HG03066 (cell line): Measurements from ENCODE around the gene ZDHHC8.

Experiments
- ATAC-seq: cut with Tn5 transposase; IDR thresholded peaks from one replicate; pipeline ENCODE4 v1.9.1; 2021; ENCODE audit warnings: low read depth; ENCODE audit not compliant: unreplicated experiment

Gene ZDHHC8

GRCh38 chr22:20131597-20131858 is at the start of gene ZDHHC8:
Gene ZDHHC8 (plus strand): TSS chr22:20131804. CDS start chr22:20131948, 144 bp downstream.
- ATAC-seq = peak; percentile 64

GRCh38 chr22:20083157-20083890 is 48.3 kb upstream of the ZDHHC8 start:
- ATAC-seq = no peak

GRCh38 chr22:20083891-20084546 is 47.6 kb upstream of the ZDHHC8 start:
- no peak for ATAC-seq

- no peak for ATAC-seq
Measured at GRCh38 chr22:20084547-20085413, 46.8 kb upstream of the ZDHHC8 start.

- ATAC-seq = no peak
Measured at GRCh38 chr22:20085651-20086050, 46.0 kb upstream of the ZDHHC8 start.

- ATAC-seq = no peak
Measured at GRCh38 chr22:20086101-20086599, 45.5 kb upstream of the ZDHHC8 start.

GRCh38 chr22:20086763-20087162 is 44.8 kb upstream of the ZDHHC8 start:
- no peak for ATAC-seq

GRCh38 chr22:20087319-20088262 is 44.0 kb upstream of the ZDHHC8 start:
- ATAC-seq = no peak

GRCh38 chr22:20088263-20088648 is 43.3 kb upstream of the ZDHHC8 start:
- ATAC-seq = no peak

GRCh38 chr22:20089226-20089976 is 42.2 kb upstream of the ZDHHC8 start:
- ATAC-seq = no peak

GRCh38 chr22:20089977-20090729 is 41.5 kb upstream of the ZDHHC8 start:
- no peak for ATAC-seq

GRCh38 chr22:20090730-20091240 is 40.8 kb upstream of the ZDHHC8 start:
- no peak for ATAC-seq

- ATAC-seq = no peak
Measured at GRCh38 chr22:20091690-20092476, 39.7 kb upstream of the ZDHHC8 start.

- no peak for ATAC-seq
Measured at GRCh38 chr22:20092477-20092854, 39.1 kb upstream of the ZDHHC8 start.

GRCh38 chr22:20093418-20094196 is 38.0 kb upstream of the ZDHHC8 start:
- ATAC-seq = no peak

- ATAC-seq = no peak
Measured at GRCh38 chr22:20094197-20094807, 37.3 kb upstream of the ZDHHC8 start.

GRCh38 chr22:20095521-20095920 is 36.1 kb upstream of the ZDHHC8 start:
- ATAC-seq = no peak
